GM12878 (cell line): ENCODE measurements around the gene PFN2.

ENCODE experiments used
- BCL3 ChIP-seq: IDR thresholded peaks from 2 replicates; pipeline ENCODE4 v1.6.1; 2011; ENCODE audit warnings: borderline replicate concordance, low read depth, mild to moderate bottlenecking, moderate library complexity, low read length; ENCODE audit not compliant: insufficient read depth, poor library complexity, severe bottlenecking
- CEBPZ ChIP-seq: fragments of 150-350 bp; IDR thresholded peaks from 2 replicates; pipeline ENCODE4 v1.6.1; 2016; ENCODE audit warnings: low read depth, low read length
- CTCF ChIP-seq, 3 experiments: IDR thresholded peaks in 2 of 3; conservative IDR thresholded peaks in 1 of 3; 2 replicates each; pipeline ENCODE4 v1.5.1; 2011; ENCODE audit warnings: low read depth in 3 of 3, low read length in 3 of 3, mild to moderate bottlenecking in 3 of 3, control low read depth in 2 of 3, moderate library complexity in 2 of 3, inconsistent platforms in 1 of 3, mixed read lengths in 1 of 3; ENCODE audit not compliant: control insufficient read depth in 2 of 3, insufficient read depth in 1 of 3; ENCODE audit errors: extremely low read depth in 1 of 3
- MAX ChIP-seq: IDR thresholded peaks from 2 replicates; pipeline ENCODE4 v1.6.1; 2012; ENCODE audit warnings: low read depth, low read length, improper control_type of control experiment
- NBN ChIP-seq: fragments of 450-650 bp; IDR thresholded peaks from 2 replicates; pipeline ENCODE4 v1.6.1; 2016
- NFXL1 ChIP-seq: fragments of 450-650 bp; IDR thresholded peaks from 2 replicates; pipeline ENCODE4 v1.6.1; 2017; ENCODE audit warnings: antibody characterized with exemption, mild to moderate bottlenecking, borderline replicate concordance
- POLR2A ChIP-seq: IDR thresholded peaks from 2 replicates; pipeline ENCODE4 v1.6.1; 2011; ENCODE audit warnings: low read depth, mild to moderate bottlenecking, low read length
- POLR2AphosphoS2 ChIP-seq: IDR thresholded peaks from 2 replicates; pipeline ENCODE4 v1.6.1; 2011; ENCODE audit warnings: low read depth, mild to moderate bottlenecking, low read length, improper control_type of control experiment, moderate library complexity
- YY1 ChIP-seq: IDR thresholded peaks from 2 replicates; pipeline ENCODE4 v1.6.1; 2011; ENCODE audit warnings: low read depth, mild to moderate bottlenecking, low read length
- ZNF687 ChIP-seq: fragments of 450-650 bp; IDR thresholded peaks from 2 replicates; pipeline ENCODE4 v1.6.1; 2017; ENCODE audit warnings: mild to moderate bottlenecking, moderate library complexity

- TF ChIP-seq MAX: no peak
- no peak for TF ChIP-seq BCL3
- TF ChIP-seq NBN: no peak
- no peak for TF ChIP-seq NFXL1
- TF ChIP-seq ZNF687: no peak
- TF ChIP-seq POLR2AphosphoS2: no peak
- TF ChIP-seq POLR2A: no peak
- TF ChIP-seq CTCF (IDR thresholded peaks at IDR 0.05 in 2 of 3, conservative IDR thresholded peaks at IDR 0.05 in 1 of 3; ENCODE audit: control insufficient read depth in 2 of 3, extremely low read depth in 1 of 3, insufficient read depth in 1 of 3, low read depth in 3 of 3, low read length in 3 of 3): no peak
- no peak for TF ChIP-seq CEBPZ
- TF ChIP-seq YY1: no peak
Measured at GRCh38 chr3:149955449-149955848, 15.2 kb downstream of the PFN2 start.
